Measurements from ENCODE around the gene ZCCHC17. TPM values are rescaled to one million over a fixed set of nuclear protein-coding genes. Genes with fewer than 3 reads are reported as not detected.

ZCCHC17 gene
- total and polyA plus RNA-seq, 10 donors = 16.1 to 31.7 (median 20.3) TPM

- intact Hi-C loops (cut with DNase I; ENCODE audit: low total_unique reads) = no loop called here
- Histone ChIP-seq H3K36me3 (peaks cover 0 to 17% (median 0%) of the 10 kb centered on the region in 6 donors), H3K9me3 (no peaks in the 10 kb centered on the region), H3K4me3 (peak overlapping the region in 2 of 8 donors; percentile 41 to 62), H3K4me1 (peaks cover 4 to 55% (median 29%) of the 10 kb centered on the region in 6 donors), H3K27ac (peak overlapping the region in 3 of 8 donors; percentile 7 to 31 (median 13)), H3K27me3 (replicated peaks in 1 of 7) (peaks cover 0 to 14% (median 0%) of the 10 kb centered on the region in 7 donors)
- no peak for TF ChIP-seq POLR2A (IDR thresholded peaks at IDR 0.05)
- TF ChIP-seq POLR2AphosphoS5 (IDR thresholded peaks at IDR 0.05) = no peak
- TF ChIP-seq, protein P1, sequence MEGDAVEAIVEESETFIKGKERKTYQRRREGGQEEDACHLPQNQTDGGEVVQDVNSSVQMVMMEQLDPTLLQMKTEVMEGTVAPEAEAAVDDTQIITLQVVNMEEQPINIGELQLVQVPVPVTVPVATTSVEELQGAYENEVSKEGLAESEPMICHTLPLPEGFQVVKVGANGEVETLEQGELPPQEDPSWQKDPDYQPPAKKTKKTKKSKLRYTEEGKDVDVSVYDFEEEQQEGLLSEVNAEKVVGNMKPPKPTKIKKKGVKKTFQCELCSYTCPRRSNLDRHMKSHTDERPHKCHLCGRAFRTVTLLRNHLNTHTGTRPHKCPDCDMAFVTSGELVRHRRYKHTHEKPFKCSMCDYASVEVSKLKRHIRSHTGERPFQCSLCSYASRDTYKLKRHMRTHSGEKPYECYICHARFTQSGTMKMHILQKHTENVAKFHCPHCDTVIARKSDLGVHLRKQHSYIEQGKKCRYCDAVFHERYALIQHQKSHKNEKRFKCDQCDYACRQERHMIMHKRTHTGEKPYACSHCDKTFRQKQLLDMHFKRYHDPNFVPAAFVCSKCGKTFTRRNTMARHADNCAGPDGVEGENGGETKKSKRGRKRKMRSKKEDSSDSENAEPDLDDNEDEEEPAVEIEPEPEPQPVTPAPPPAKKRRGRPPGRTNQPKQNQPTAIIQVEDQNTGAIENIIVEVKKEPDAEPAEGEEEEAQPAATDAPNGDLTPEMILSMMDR (IDR thresholded peaks at IDR 0.05 in 8 of 11, conservative IDR thresholded peaks at IDR 0.05 in 3 of 11) = no peak
- DNase-seq = no peak
- WGBS, 5 donors = 76 to 86% (median 84%) methylated on average over 3 of the region's 3 CpGs
These were observed 75.2 kb downstream of the ZCCHC17 start for GRCh38 chr1:31372051-31372450.

GRCh38 chr1:31372751-31373055 lies 75.9 kb downstream of the ZCCHC17 start:
- H3K36me3 ChIP-seq = peaks cover 0 to 10% (median 0%) of the 10 kb centered on the region in 6 donors
- 48 to 58% (median 52%) methylated on average over 8 to 10 of the region's 10 CpGs for WGBS, 5 donors
- no peaks in the 10 kb centered on the region for H3K9me3 ChIP-seq
- DNase-seq = no peak
- H3K27ac ChIP-seq = peak overlapping the region in 4 of 8 donors; percentile 52 to 63 (median 61)
- intact Hi-C loops (cut with DNase I; ENCODE audit: low total_unique reads) = no loop called here
- H3K27me3 ChIP-seq (replicated peaks in 1 of 7) = peaks cover 0 to 14% (median 0%) of the 10 kb centered on the region in 7 donors
- TF ChIP-seq, protein P1 (IDR thresholded peaks at IDR 0.05 in 8 of 11, conservative IDR thresholded peaks at IDR 0.05 in 3 of 11) = no peak
- TF ChIP-seq POLR2A (IDR thresholded peaks at IDR 0.05) (no peak), POLR2AphosphoS5 (IDR thresholded peaks at IDR 0.05) (no peak)
- peak overlapping the region in 7 of 8 donors; percentile 6 to 62 (median 22) for H3K4me3 ChIP-seq
- H3K4me1 ChIP-seq = peaks cover 4 to 55% (median 29%) of the 10 kb centered on the region in 6 donors

- Histone ChIP-seq H3K27ac (peak within 1 kb of the TSS in 5 of 8 donors; percentile 33 to 63 (median 60)), H3K36me3 (peaks cover 0 to 4% (median 0%) of the 10 kb centered on the region in 6 donors), H3K4me3 (peak within 1 kb of the TSS in 7 of 8 donors; percentile 6 to 62 (median 22)), H3K27me3 (replicated peaks in 1 of 7) (peaks cover 0 to 14% (median 0%) of the 10 kb centered on the region in 7 donors), H3K9me3 (no peaks in the 10 kb centered on the region), H3K4me1 (peaks cover 4 to 51% (median 29%) of the 10 kb centered on the region in 6 donors)
- peak; percentile 10 to 66 (median 65) for TF ChIP-seq POLR2AphosphoS5 (IDR thresholded peaks at IDR 0.05)
- TF ChIP-seq, protein P1 (IDR thresholded peaks at IDR 0.05 in 8 of 11, conservative IDR thresholded peaks at IDR 0.05 in 3 of 11) = no peak
- DNase-seq = peak; percentile 81
- WGBS, 5 donors = 1 to 3% (median 2%) methylated on average over 25 to 44 of the region's 44 CpGs
- intact Hi-C loops (cut with DNase I; ENCODE audit: low total_unique reads) = no loop called here
These were observed 76.4 kb downstream of the ZCCHC17 start, which contains the start of gene FABP3 for GRCh38 chr1:31373056-31373896. Gene FABP3, minus strand, starts transcription at chr1:31373076. Its CDS starts 62 bp downstream, at chr1:31373014.

All from spleen (tissue), 11 donors.